COLO668 (cell line): ENCODE data around the gene GPRC5C.
"Not testable (repeated sequence)": the region's sequence is repeated elsewhere in the genome, so short reads cannot be mapped to it uniquely, and the experiment has no call there.

Source experiments
- DNase-seq: peaks from one replicate; lab custom pipeline; 2025; ENCODE audit not compliant: unreplicated experiment; lab: John Stamatoyannopoulos, UW

The GPRC5C gene

DNA sequence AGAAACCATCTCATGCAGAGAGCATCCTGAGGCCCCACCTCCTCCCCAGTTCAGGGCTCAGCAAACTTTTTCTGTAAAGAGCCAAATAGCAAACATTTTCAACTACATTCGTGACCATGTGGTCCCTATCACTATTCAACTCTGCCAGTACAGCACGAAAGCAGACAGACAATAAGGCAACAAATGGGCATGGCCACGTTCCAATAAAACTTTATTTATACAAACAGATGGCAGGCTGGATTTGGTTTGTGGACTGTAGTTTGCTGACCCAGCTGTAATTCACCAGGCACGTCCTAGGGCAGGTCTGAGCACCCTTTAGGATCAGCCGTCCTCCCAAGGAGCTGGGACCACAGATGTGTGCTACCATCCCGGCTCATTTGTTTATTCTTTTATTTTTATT is 27.1 kb upstream of the GPRC5C start:
- DNase-seq = no peak

DNA sequence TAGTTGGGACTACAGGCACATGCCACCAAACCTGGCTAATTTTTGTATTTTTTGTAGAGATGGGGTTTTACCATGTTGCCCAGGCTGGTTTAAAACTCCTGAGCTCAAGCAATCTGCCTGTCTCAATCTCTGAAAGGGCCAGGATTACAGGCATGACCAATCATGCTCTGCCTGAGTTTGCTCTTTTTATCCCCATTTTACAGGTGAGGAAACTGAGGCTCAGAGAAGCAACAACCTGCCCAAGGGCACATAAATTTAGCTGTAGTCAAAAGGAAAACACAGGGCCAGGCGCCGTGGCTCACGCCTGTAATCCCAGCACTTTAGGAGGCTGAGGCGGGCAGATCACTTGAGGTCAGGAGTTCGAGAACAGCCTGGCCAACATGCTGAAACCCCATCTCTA is 26.6 kb upstream of the GPRC5C start:
- not testable (repeated sequence) for DNase-seq

DNA sequence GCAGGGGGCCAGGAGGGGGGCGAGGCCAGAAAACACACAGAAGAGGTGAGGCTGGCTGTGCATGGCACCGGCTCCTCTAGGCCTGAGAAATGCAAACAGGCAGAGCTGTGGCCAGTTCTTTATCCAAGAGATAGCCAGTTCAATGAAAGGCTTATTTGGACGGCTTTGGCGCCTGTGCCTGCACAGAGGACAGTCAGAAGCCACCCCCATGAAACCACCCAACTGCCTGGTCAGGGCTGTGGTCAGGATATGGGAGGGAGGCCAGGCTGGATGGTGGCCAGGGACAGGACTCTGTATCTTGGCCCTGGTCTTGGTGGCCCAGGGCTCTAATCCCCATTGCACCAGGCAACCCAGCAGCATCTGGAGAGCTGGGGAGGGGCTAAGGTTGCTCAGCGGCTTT is 24.5 kb upstream of the GPRC5C start:
- no peak for DNase-seq

DNA sequence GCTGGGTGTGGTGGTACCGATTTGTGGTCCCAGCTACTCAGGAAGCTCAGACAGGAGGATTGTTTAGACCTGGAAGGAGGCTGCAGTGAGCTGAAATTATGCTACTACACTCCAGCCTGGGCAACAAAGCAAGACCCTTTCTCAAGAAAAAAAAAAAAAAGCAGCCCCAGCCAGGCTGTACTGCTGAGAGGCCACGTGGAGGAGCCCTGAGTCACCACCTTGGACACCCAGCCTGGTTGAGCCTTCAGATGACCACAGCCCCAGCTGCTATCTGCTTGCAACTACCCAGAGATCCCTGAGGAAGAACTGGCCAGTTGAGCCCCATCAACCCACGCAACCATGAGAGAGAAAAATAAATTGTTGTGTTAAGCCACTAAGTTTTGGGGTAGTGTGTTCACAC is 23.6 kb upstream of the GPRC5C start:
- peak; percentile 48 for DNase-seq

DNA sequence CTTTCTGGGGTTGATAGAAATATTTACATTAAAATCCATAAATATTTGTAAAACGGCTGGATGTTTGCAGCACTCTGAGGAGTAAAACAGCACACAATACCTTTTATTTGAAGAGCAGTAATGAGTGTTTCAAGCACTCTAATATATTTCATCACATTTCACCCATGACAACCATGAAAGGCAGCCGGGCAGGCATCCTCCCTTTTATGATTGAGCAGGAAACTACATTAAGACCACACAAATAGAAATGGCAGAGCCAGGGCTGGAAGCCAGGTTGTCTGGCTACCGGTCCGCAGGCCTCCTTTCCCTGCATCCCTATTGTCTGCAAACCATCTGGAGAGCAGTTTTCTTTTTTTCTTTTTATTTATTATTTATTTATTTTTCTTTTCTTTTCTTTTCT is 23.1 kb upstream of the GPRC5C start:
- peak; percentile 64 for DNase-seq

GRCh38 chr17:74410001-74410443 is 21.9 kb upstream of the GPRC5C start:
- DNase-seq = peak; percentile 14

DNA sequence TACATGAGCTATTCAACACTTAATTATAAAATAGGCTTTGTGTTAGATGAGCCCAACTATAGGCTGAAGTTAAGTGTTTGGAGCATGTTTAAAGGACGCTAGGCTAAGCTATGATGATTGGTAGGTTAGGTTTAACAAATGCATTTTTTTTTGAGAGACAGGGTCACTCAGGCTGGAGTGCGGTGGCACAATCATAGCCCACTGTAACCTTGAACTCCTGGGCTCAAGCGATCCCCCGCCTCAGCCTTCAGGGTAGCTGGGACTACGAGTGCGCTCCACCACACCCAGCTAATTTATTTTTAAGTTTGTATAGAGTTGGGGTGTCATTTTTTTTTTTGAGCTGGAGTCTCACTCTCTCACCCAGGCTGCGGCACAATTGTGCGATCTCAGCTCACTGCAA is 19.3 kb upstream of the GPRC5C start:
- no peak for DNase-seq

DNA sequence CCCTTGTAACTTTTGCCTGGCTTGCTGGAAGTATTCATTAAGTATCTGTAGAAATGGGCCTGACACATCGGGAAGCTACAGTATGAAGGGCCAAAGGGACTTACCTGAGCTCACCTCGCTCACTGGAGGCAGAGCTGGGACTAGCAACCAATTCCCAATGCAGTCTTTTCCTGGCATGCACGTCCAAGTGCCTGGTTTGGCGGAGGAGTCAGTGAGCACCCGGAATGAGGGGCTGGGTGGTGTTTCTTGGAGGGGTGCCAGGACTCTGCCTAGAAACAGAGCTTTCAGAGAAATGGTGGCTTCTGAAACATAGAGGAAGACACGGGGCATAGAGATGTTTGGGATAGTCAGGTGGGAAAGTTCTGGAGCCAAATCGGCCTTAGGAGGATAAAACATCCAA is 18.4 kb upstream of the GPRC5C start:
- no peak for DNase-seq

- DNase-seq = no peak
Measured at GRCh38 chr17:74414510-74414909, 17.4 kb upstream of the GPRC5C start.

- DNase-seq = no peak
Measured at GRCh38 chr17:74415608-74416396, 16.1 kb upstream of the GPRC5C start.

GRCh38 chr17:74417178-74418045 is 14.5 kb upstream of the GPRC5C start:
- DNase-seq = peak; percentile 22

GRCh38 chr17:74419928-74420411 is 11.9 kb upstream of the GPRC5C start:
- DNase-seq = no peak

DNA sequence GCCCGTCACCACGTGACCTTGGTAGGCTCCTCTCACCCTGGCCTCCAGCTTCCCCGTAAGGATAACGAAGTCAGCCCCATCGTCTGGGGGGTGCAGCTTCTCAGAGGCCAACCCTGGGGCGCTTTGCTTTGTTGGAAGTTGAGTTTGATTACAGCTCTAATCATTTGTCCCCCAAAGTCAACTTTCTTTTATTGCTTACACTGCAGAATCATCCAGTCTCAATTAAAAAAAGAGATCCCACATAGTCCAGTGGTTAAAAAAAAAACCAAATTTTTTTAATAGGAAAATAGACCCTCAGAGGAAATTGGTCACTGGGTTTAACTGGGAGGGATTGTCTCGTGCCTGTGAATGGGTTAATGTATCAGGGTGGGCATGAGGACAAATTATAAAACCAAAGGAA is 7.8 kb upstream of the GPRC5C start:
- DNase-seq = no peak

- no peak for DNase-seq
Measured at GRCh38 chr17:74424657-74425056, 7.2 kb upstream of the GPRC5C start.

DNA sequence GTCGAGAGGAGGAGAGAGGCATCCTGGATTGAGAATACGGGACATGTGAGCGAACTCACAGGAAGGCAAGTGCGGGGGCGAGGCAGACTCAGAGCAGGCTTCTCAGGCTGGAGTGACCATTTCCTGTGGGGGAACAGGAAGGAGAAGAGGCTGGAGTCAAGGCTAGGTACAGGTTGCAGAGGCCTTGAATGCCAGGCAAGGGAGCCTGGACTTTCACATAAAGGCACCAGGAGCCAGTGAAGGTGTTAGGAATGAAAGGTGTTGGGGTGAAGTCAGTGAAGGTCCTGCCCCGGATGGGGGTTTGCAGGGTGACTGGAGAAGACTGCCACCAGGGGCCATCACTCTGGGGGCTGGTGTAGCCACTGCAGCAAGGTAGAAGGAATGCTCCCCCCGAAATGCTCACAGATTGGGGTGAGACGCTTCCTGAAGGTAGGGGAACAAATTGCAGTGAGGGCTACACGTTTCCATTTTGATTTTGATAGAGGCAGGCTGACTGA is 5.3 kb upstream of the GPRC5C start:
- no peak for DNase-seq

- DNase-seq = peak; percentile 48
Measured at GRCh38 chr17:74427048-74427762, 4.7 kb upstream of the GPRC5C start.

DNA sequence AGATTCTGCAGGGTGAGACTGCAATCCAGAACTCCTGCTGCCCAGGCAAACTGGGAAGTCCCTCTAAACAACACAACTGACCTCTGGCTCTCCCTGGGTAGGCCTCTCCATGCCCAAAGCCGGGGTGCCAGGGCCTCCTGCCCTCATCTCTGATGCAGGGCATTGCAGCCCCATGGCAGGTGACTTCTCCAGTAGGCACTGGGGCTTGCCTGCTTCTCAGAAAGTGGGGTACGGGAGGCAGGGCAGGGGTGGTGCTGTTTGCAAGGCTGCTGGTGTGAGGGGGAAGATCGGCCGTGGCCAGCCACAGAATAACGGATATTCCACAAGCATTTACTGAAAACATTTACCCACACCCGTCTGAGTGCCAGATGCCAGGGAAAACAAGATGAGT is 4.1 kb upstream of the GPRC5C start:
- DNase-seq = no peak

GRCh38 chr17:74429604-74430384 is 2.1 kb upstream of the GPRC5C start:
- DNase-seq = peak; percentile 40

DNA sequence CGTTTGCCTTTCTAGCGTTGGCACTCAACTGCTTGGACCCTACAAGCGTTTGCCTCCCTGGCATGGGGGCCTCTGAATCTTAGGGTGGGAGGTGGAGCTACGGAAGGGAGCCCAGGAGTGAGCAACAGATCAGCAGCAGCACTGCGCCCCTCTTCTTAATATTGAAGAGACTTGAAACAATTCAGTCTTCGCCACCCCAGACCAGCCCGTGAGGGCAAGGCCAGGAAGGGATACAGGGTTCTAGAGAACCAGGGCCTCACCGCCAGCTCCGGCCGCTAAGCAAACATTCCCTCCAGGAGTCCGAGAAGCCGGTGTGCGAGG is 1.5 kb upstream of the GPRC5C start:
- DNase-seq = no peak

DNA sequence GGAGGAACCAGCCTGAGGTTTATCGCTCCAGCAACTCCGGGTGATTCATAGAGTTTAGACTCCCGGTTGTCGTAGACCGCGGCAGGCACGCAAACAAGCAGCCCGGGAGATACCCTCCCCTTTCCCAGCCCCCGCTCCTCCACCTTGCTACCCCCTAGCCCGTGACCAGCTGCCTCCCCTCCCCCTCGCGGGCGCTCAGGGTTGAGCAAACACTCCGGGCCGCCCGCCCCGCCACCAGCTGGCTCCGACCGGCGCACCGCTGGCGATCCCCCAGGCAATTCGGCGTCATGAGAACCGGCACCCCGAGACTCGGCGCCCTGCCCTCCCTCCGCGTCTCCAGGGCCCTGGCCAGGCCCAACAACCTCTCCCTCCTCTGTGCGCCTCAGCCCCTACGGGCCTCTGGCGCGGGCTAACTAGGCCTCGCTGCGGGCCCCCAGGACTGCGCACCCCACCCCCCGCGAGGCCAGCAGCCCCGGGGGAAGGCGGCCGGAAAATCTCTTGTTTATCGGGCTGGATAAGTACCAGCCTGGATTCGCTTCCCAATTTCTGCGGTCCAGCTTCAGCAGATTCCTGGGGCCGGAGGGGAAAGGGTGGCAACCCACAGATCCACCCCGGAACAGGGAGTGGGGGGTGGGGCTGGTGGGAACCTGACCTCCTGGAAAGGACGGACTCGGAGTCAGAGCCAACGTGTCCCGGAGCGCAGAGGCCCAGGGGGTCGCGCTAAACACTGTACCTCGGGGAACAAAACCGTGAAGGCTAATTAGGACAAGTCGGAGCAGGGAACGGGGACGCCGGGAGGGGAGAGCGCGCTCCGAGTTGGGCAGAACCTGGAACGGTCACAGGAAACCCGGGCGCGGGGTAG is 951 bp upstream of the GPRC5C start:
- DNase-seq = peak; percentile 94
